Stimulated activated naive CD8-positive, alpha-beta T cell treated with anti-CD3 and anti-CD28 coated beads, Interleukin-15, Interleukin-2, amounts not matched to agents 100 U/mL and 50 U/mL, for 24 hours (primary cell): Measurements from ENCODE around the gene SND1.

Experiments
- ATAC-seq: fragments of 150-1000 bp; cut with Tn5 transposase; one replicate; pipeline ENCODE4 v1.10.0; 2021
- DNase-seq: peaks from one replicate; pipeline ENCODE4 v3.0.0; 2021

Gene SND1

GRCh38 chr7:127995881-127996215, 343.9 kb downstream of the SND1 start:
- no peak for ATAC-seq
- no peak for DNase-seq

DNA sequence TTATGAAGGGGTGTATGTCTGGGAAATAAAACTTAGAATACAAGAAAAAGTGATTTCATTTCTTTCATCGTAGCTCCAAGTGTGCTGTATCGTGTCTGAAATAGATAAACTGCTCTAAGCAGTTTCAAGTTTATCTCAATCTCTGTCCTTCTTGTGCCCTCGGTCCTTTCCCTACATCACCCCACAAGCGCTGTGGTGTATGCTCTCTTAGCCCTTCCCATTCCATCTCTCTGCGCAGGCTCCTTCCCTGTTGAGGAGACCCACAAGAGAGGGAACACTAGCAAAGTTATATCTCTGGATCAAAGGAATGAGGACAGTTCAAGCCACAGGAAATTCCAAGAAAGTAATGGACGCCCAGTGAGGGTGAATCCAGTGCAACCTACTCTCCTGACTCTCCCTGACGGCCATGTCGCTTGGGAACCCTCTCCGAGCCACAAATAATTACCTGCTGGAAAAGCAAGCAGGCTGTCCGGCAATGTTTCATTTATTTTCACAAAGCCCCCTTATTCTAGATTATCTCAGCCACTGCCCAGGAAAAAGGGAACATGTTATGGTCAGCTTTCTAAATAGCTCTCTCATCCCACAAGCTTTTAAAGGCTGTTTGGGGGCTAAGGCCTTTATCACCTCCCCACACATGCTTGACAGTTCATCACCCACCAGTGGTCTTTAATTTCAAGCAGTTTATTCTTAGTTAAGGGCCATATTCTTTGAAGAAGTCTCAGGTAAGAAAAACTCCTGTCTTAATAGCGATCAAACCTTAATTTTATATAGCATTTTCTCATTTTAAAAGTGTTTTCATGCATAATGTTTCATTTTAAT, 344.5 kb downstream of the SND1 start:
- ATAC-seq (no peak), DNase-seq (no peak)

DNA sequence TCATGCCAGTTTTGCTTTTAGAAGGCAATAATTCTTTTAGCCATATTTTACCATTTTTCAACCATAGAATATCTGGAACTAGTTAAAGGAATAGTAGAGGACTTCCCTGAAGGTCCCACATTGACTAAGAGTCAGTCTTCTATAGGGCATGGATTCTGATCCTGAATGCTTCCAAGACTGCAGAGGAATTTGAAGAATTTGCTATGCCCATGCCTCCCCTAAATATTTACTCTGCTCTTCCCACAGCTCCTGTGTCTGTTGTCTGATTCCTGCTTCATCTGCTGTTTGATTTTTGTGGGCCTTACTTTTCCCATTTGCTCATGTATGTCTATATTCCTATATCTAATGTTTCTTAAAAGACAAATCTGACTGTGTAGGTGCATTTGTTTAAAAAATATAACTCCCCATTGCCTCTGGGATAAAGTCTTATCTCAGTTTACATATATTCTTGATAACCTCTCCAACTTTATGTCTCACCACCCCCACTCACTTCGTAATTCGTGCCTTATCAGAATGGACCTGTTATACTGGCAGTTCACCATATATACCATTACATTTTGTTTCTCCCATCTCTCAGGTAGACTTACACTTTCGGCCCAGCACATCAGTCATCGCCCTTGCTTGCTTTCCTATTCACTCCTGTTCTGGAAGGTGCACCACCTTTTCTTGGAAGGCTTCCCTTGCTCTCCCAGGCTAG, 345.4 kb downstream of the SND1 start:
- ATAC-seq (no peak), DNase-seq (no peak)

DNA sequence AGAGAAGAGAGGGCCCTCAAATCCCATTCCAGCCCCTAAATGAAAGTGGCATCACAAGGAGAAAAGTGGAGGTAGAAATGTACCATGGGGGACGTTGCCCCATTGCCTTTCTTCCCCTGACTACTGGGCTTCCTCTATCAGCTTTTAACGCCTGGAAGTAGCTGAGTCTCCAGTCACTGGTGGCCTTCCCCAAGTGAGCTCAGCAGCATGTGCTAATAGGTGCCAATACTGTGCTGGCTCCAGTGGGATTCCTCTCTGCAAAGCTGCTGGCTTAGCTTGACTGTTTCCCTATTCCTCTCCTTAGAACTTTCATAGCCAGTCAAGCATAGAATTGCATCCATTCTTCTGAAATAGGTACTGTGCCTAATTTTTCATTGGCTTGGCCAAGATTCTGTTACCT, 346.7 kb downstream of the SND1 start:
- DNase-seq (no peak), ATAC-seq (no peak)

GRCh38 chr7:128000048-128000447, 348.1 kb downstream of the SND1 start:
- DNase-seq, result no peak

DNA sequence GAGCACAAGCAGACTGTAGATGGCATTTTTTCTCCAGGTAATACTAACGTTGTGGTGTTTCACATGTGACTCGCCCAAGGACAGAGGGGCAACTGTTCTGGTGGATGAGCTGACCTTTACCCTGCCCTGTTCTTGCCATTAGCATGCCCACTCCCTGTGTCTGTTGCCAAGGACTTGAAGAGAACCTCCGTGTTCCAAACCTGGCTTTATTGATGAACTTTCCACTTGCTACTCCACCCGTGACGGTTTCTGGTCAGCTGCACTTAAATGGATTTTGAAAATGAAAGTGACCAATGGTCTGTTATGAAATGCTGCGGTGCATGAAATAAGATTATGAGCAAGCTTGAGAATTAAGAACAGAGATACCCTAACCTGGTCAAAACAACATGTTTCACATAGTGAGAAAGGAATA, 348.9 kb downstream of the SND1 start:
- DNase-seq (no peak), ATAC-seq (no peak)

More at GRCh38 chr7:128000048-128000447, 348.1 kb downstream of the SND1 start:
- ATAC-seq, result no peak

GRCh38 chr7:128003167-128003566, 351.2 kb downstream of the SND1 start:
- DNase-seq (no peak), ATAC-seq (no peak)

DNA sequence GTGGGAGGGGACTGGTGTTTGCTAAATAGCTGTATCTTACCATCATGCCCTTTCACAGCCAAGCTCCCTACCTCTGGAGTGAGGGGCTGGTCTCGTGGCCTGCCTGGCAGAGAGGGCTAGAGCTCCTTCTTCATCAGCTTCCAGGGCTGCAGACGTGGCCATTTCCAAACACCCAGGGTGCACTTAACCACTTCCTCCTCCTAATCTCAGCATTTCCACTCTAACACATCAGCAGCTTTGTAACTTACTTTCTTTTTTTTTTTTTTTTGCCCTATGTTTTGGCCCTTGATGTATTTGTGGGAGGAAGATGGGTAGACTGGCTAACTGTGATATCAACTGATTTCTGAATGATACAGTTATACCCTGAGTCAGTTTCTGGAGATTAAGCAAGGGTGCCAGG, 351.8 kb downstream of the SND1 start:
- DNase-seq (no peak), ATAC-seq (no peak)

GRCh38 chr7:128004623-128005022, 352.6 kb downstream of the SND1 start:
- DNase-seq (no peak), ATAC-seq (no peak)

DNA sequence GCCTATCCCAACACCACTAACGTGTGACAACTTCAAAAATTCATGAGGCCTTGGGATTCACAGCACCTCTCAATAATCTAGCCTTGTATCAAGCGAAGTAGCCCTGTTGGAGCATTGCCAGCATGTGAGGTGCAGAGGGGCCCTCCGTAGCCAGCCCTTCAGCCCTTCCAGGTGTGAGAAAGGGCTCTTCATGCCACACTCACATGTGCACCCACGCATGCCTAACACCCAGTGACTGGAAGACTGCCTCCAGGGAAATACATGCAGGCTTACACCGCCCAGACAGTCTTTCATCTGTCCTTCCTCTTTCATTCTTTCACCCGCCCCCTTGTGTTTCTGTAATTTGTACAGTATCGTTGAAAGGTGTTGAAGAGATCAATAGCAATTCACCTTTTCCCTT, 353.1 kb downstream of the SND1 start:
- ATAC-seq (no peak), DNase-seq (no peak)

DNA sequence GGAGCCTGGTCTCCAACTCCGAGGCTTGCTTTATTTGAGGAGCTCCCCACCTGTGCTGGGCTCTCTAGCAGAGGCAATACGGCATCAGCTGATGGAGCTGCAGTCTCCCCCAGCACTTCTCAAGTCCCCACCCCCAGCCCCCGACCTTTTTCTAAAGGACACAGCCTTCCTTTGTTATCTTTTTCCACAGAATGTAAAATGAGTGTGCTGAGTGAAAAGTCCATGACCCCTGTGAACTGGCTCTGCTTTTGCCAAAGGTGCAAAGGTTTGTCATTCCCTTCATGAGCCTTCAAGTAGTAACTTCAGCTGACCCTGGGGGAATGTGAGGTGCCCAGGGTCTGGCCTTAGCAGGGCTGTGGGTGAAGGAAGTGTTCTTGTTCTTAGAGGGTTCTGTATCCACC, 353.8 kb downstream of the SND1 start:
- ATAC-seq (no peak), DNase-seq (no peak)

DNA sequence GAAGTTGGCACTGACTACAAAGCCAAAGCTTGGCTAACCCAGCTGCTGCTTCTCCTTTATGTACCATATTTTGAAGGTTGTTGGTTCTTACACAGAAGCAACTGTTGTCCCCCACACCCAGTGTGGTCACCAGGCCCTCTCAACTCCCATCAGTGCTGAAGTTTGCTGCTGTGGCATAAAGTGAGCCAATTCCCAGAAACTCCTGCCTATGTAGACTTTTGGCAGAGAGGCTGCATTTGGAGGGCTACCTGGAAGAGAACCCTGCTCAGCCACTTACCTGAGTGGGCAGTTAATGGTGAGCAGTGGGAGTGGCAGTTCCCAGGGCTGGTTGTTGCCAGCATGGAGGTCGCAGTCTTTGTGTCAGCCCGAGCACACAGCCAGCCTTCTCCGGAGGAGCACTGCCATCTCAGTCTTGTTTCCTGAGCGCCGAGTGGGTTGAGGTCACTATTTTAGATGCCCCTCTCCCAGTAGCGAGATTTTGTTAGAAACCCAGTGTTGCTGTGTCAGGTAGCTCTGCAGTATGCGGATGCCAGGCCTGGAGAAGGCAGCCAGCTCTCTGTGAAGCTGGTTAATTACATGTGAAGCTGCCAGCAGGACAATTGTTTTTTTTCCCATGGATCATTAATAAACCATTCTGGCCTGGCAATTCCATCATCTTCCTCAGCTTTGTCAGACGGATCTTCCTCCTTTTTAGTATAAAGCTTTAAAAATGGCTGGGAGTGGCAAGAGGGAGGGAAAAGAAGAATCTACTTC, 354.7 kb downstream of the SND1 start:
- ATAC-seq, result no peak
- no peak for DNase-seq

DNA sequence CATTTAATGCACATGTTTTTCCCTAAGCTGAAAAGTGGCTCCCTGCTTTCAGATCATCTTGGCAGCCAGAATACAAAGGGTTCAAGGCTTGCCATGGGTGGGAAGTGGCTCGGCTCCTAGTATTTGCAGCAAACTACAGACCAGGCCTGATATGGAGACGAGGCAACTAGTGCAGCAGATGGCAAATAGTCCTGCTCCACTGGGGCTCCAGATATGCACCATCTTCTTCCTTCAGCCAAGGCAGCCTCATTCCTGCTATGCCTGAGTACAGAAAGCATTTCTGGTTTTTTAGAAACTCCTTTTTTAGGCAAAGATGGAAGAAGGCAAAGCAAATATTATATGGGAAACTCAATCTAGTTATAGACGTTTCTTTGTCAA, 355.3 kb downstream of the SND1 start:
- DNase-seq (no peak), ATAC-seq (no peak)

DNA sequence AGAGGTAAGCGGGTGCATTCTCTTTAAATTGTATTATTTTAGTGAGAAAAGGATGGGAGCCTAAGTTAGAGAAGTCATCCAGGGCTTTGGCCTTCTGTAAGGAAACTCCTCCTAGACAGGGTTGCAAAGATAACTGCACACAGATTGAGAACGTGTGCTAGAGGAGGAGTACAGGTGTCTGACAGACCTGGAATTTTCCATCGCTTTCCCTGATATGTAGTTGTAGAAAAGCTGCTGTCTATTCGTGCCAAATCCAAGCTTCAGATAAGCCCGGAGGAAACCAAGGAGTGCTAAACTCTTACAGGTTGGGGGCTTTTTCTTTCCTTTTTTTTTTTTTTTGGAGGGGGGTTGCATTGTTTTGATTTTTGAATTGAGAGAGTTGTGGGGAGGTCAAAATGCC, 356.1 kb downstream of the SND1 start:
- DNase-seq (no peak), ATAC-seq (no peak)

GRCh38 chr7:128008744-128009143, 356.8 kb downstream of the SND1 start:
- no peak for DNase-seq
- ATAC-seq, result no peak

DNA sequence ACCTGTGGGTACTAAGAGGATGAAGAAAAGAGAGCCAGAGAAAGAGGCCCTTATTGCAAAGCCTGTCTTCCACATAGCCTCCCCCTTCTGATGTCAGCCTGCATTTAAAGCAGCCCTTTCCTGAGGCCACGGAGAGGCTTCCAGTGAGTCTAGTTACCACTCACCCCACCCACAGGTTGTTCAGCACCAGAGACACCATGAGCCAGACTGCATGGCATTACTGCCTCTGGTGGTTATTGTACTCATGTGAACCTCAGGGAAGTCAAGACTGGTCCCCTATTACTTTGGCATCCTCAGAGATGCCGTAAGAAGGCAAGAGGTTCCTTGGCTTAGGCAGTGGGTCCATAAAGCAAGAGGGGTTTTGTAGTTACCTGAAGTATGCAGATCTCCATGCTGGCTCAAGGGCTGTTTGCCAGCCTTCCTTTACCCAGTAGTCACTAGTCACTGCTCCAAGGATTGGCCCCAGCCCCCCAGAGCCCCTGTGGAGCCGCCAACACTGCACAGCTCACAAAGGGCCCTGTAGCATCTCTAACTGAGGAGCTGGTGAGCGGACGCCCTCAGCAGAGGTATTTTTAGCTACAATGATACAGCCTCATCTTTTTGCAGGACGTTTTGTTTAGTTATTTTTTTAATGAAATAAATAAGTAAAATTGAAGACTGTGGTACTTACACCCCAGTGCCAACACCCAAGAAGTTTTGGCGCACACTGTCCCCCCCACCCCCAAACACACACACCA, 358.6 kb downstream of the SND1 start:
- peak; percentile 55 for ATAC-seq
- no peak for DNase-seq

DNA sequence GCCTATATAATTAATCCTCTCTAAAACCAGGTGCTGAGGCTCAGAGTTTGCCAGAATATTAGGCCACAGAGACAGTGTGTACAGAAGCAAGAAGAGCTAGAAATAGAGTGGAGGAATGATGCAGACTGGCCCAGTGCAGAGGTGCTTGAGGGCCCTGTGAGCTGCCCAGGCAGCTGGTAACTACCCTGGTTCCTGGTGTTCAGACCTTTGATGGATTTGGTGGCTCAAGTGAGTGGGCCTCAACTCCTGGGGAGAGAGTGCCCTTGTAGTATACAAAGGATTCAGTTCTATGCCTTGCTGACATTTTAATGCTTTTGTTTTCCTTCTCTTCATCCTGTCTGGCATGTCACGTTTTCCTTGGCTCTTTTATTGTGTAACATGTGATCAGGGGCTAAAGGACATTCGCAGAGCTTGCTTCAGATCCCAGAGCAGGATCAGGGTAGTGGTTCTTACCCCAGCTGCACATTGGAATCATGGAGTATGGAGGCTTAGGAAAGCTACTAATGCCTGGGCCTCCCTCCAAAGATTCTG, 359.2 kb downstream of the SND1 start:
- ATAC-seq (no peak), DNase-seq (no peak)

DNA sequence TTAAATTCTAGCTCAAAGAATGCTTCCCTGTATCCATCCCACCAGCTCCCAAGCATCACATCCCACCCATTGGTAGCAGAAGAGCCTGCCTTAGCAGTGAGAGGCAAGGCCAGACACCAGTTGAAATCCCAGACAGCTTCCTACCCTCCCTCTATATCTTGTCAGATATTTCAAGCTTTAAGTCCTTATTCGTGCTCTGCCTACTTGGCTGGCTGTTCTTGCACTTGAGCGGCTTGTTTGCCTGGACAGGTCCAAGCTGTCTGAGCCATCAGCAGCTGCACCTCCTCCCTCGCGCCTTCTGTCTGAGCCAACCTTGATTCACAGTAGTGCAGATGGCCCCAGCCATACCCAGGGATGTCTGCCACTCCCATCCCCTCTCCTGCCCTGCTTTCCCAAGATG, 362.8 kb downstream of the SND1 start:
- ATAC-seq, result no peak
- DNase-seq, result no peak

GRCh38 chr7:128017460-128017859, 365.5 kb downstream of the SND1 start:
- ATAC-seq (no peak), DNase-seq (no peak)

DNA sequence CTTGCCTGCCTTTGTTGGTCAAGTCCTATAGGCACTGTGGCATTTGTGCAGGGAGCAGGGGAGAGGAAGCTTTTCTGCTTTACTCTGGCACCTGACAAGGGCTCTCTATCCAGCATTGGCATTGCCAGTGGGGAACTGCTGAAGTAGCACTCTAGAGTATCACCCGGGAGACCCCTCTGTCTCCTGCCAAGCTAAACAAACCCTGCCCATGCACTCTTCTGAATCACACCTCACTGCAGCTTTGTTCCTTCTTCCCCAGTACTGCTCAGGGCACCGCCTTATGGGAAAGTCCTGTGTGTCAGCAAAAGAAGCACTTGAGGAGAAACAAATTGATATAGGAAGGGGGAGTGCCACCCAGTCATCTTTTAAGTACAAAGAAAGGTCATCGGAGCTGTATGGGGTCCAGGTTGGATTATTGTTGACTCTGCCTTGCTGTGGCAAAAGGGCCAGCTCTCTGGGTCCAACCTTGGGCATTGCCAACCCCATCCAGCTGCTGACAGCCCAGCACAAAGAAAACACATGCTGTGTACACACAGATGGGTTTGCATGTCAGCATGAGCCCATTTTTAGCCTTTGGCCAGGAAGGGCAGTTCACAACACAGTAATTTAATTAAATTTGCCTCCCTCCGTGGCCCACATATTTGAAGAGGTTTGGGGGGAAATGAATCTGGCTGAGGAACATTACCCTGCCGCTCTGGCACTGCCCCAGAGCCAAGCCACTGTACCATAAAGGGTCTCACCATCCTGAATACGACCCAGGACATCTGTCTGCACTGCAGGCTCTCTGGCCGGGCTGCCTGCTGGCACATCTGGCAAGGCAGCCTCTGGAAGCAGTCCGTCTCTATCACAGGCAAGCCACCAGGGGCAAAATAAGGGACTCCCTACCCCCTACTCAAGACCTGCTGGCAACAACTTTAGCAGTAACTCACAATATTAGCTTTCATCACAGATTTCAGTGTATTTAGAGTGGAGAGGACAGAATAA, 366.2 kb downstream of the SND1 start:
- ATAC-seq (peak; percentile 37), DNase-seq (no peak)

GRCh38 chr7:128019288-128019687, 367.3 kb downstream of the SND1 start:
- ATAC-seq (no peak), DNase-seq (no peak)
